ENCODE results near the gene THEM4. TPM values are rescaled to one million over a fixed set of nuclear protein-coding genes. Genes with fewer than 3 reads are reported as not detected.

Gene THEM4
- total RNA-seq, 1 experiment from 2014 or later, result 18.6 TPM

- H3K27ac Mint-ChIP-seq (ENCODE audit: unreplicated experiment), result no peak overlapping the region
- DNase-seq, result no peak
- no peaks in the 10 kb centered on the region for H3K9me3 Mint-ChIP-seq (ENCODE audit: low read depth, unreplicated experiment)
- intact Hi-C loops (cut with micrococcal nuclease; ENCODE audit: unreplicated experiment), result no loop called here
- CTCF ChIA-PET, result no interaction called here
- no peaks in the 10 kb centered on the region for H3K27me3 Mint-ChIP-seq (ENCODE audit: unreplicated experiment)
- H3K36me3 Mint-ChIP-seq (ENCODE audit: insufficient read depth, unreplicated experiment), result peaks cover 26% of the 10 kb centered on the region
- TF ChIP-seq CTCF (IDR thresholded peaks at IDR 0.05; ENCODE audit: unreplicated experiment), result no peak
- no peak overlapping the region for H3K4me3 Mint-ChIP-seq (ENCODE audit: low read depth, unreplicated experiment)
- H3K4me1 Mint-ChIP-seq (ENCODE audit: low read depth, unreplicated experiment), result peaks cover 36% of the 10 kb centered on the region
- BruUV-seq (replicated peaks), result no TSS peak
These were observed 33.6 kb upstream of the THEM4 start for GRCh38 chr1:151942882-151943281.

GRCh38 chr1:151940541-151940940 is 31.2 kb upstream of the THEM4 start:
- H3K27ac Mint-ChIP-seq (ENCODE audit: unreplicated experiment), result peak overlapping the region; percentile 89
- CTCF ChIA-PET, result interaction anchor here (1.1 to 2.0 kb wide), 5 partner anchors 28 to 64 kb away, joined by 3 to 12 read pairs (median 6); partner anchors contain the start of gene THEM4
- peaks cover 29% of the 10 kb centered on the region for H3K4me1 Mint-ChIP-seq (ENCODE audit: low read depth, unreplicated experiment)
- BruUV-seq (replicated peaks), result no TSS peak
- no peak overlapping the region for H3K4me3 Mint-ChIP-seq (ENCODE audit: low read depth, unreplicated experiment)
- no peak for DNase-seq
- no peaks in the 10 kb centered on the region for H3K27me3 Mint-ChIP-seq (ENCODE audit: unreplicated experiment)
- intact Hi-C loops (cut with micrococcal nuclease; ENCODE audit: unreplicated experiment), result no loop called here
- peaks cover 9% of the 10 kb centered on the region for H3K36me3 Mint-ChIP-seq (ENCODE audit: insufficient read depth, unreplicated experiment)
- TF ChIP-seq CTCF (IDR thresholded peaks at IDR 0.05; ENCODE audit: unreplicated experiment), result no peak
- no peaks in the 10 kb centered on the region for H3K9me3 Mint-ChIP-seq (ENCODE audit: low read depth, unreplicated experiment)

- CTCF ChIA-PET, result interaction anchor here (2.0 kb wide), 1 partner anchor 31 kb away, joined by 9 read pairs; no protein-coding TSS in a partner anchor
- Mint-ChIP-seq H3K36me3 (ENCODE audit: insufficient read depth, unreplicated experiment) (peaks cover 7% of the 10 kb centered on the region), H3K27ac (ENCODE audit: unreplicated experiment) (no peak overlapping the region), H3K4me3 (ENCODE audit: low read depth, unreplicated experiment) (no peak overlapping the region), H3K27me3 (ENCODE audit: unreplicated experiment) (no peaks in the 10 kb centered on the region), H3K4me1 (ENCODE audit: low read depth, unreplicated experiment) (peaks cover 29% of the 10 kb centered on the region), H3K9me3 (ENCODE audit: low read depth, unreplicated experiment) (no peaks in the 10 kb centered on the region)
- TF ChIP-seq CTCF (IDR thresholded peaks at IDR 0.05; ENCODE audit: unreplicated experiment), result no peak
- DNase-seq, result no peak
- intact Hi-C loops (cut with micrococcal nuclease; ENCODE audit: unreplicated experiment), result loop anchor here (5.0 kb wide), 1 partner anchor 248 kb away; no protein-coding TSS in a partner anchor
- BruUV-seq (replicated peaks), result no TSS peak
These were observed 30.5 kb upstream of the THEM4 start for GRCh38 chr1:151939779-151940178.

GRCh38 chr1:151939141-151939540 is 29.8 kb upstream of the THEM4 start:
- DNase-seq, result no peak
- Mint-ChIP-seq H3K4me1 (ENCODE audit: low read depth, unreplicated experiment) (peaks cover 34% of the 10 kb centered on the region), H3K27ac (ENCODE audit: unreplicated experiment) (no peak overlapping the region), H3K36me3 (ENCODE audit: insufficient read depth, unreplicated experiment) (peaks cover 7% of the 10 kb centered on the region), H3K9me3 (ENCODE audit: low read depth, unreplicated experiment) (no peaks in the 10 kb centered on the region), H3K27me3 (ENCODE audit: unreplicated experiment) (no peaks in the 10 kb centered on the region), H3K4me3 (ENCODE audit: low read depth, unreplicated experiment) (no peak overlapping the region)
- CTCF ChIA-PET, result interaction anchor here (0.6 to 1.6 kb wide), 2 partner anchors 29 to 1500 kb away, joined by 3 to 4 read pairs; no protein-coding TSS in a partner anchor
- intact Hi-C loops (cut with micrococcal nuclease; ENCODE audit: unreplicated experiment), result loop anchor here (5.0 kb wide), 1 partner anchor 248 kb away; no protein-coding TSS in a partner anchor
- no TSS peak for BruUV-seq (replicated peaks)
- no peak for TF ChIP-seq CTCF (IDR thresholded peaks at IDR 0.05; ENCODE audit: unreplicated experiment)
